GM19025 (cell line): ENCODE results near the gene AFG1L.
A peak's percentile ranks its signal among the peaks of the same experiment; 100 is the strongest.
"Not testable (repeated sequence)": the region's sequence is repeated elsewhere in the genome, so short reads cannot be mapped to it uniquely, and the experiment has no call there.

Source experiments
- ATAC-seq: cut with Tn5 transposase; IDR thresholded peaks from one replicate; pipeline ENCODE4 v1.9.1; 2021; ENCODE audit warnings: mild to moderate bottlenecking, low read depth, moderate library complexity; ENCODE audit not compliant: unreplicated experiment

AFG1L gene

DNA sequence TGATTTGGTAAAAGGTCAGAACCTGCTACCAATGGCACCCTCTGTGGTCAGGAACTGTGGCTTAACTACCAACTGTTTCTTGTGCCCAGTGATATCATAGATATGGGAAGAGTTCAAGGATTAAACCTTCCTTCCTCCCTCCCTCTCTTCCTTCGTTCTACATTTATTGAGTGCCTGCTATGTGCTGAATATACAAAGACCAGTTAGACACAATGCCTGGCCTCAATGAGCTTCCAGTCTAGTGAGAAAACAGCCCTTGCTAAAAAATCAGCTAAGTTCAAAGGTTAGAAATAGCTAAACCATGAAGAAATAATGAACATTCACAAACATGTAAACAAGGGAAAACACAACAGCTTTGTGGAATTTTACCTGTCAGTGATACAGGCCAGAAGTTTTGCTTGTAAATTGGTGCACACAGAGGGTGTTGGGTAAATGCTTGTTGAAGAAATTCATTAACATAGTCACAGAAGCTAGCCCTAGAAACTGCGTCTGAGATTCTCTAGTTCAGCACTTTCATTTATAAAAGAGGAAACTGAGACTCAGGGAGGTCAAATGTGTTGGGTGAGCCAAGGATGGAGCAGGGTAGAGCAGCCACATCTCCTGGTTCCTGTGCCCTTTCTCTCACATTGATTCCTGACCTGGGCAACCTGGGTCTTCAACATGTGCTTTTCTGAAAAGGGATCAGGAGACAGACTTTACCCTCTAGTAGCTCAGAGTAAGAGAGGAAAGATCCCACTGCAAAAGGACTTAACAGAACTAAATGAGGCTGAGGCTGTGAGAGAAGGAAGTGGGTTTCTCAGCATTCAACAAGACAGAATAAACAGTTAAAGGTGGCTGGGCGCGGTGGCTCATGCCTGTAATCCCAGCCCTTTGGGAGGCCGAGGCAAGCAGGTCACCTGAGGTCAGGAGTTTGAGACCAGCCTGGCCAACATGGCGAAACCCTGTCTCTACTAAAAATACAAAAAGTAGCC, 251.5 kb downstream of the AFG1L start:
- ATAC-seq, result no peak

- no peak for ATAC-seq
Observed at GRCh38 chr6:108549241-108549640, 254.4 kb downstream of the AFG1L start.

DNA sequence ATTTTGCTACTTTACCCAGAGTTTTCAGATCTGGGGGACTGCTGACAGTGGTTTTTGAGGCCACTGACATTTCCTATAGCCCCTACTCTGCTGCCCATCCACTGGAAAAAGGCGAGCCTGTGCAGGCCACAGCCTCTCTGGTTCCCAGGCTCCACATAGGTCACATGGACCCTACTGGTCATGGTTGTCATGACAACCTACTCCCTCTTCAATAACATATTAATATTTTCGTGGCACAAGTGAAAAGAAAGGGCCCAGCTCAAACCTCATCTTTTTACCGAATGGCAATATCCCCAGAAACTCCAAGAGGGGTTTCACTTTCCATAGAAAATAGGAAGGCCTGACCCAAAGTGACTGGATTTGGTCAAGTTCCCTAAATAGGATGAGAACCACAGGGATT, 254.9 kb downstream of the AFG1L start:
- ATAC-seq, result no peak

DNA sequence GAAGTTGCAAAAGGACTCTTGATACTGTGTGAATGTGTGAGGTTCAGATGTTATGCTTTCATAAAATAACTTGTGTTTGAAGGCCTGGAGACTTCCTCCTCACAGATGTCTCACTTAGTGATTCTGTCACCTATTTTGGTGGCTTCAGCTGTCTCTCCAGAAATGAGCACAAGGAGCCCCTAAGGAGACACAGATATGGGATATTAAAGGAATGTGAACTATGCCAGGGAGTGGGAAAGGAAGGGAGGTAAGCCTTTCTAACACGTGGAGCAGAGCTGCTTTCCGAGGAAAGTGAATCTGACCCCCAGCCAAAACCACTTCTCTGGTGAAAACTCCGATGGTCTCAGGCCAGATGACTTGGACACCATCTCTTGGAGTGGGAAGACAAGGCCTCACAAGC, 255.4 kb downstream of the AFG1L start:
- ATAC-seq, result no peak

DNA sequence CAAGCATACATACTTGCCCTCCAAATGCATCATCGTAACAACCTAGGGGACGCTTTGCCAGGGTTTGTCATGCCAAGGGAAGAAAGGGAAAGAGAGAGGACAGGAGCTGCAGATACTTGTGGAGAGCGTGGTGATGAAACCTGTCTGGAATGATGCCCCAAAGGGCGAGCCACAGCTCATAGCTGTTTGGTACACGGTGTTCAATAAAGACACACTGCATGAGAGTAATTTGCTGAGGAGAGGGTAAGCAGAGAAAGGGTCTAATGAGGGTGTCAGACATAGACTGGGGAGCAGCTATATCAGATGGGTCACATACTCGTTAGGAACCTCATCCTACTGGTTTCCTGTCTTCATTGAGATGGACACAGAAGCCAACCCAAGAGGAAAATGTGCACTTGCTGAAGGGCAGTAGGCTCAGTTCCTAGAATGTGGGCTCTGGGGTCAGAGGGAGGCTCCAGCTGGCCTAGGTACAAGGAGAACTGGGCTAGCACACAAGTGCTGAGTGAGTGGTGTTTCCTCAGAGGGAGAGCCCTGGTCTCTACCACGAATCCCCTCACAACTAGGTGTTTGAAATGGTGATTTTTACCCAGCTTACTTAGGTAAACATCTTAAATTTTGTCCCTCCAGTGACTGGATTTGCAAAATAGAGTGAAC, 260.7 kb downstream of the AFG1L start:
- ATAC-seq, result no peak

DNA sequence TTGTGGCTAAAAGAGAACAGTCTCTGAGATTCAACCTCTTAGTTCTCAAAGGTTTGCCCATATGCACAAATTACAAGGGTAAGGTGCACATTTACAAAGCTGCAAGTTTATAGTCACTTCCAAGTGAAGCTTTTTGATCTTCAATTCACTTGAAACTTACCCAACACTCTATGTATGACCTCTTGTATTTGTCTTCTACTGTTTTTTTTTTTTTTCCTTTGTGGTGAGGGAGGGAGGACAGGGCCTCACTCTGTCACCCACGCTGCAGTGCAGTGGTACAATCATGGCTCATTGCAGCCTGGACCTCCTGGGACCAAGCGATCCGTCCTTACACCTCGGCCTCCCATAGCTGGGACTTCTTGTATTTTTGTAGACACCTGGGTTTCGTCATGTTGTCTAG, 261.4 kb downstream of the AFG1L start:
- no peak for ATAC-seq

- no peak for ATAC-seq
Observed at GRCh38 chr6:108556866-108557493, 262.1 kb downstream of the AFG1L start.

DNA sequence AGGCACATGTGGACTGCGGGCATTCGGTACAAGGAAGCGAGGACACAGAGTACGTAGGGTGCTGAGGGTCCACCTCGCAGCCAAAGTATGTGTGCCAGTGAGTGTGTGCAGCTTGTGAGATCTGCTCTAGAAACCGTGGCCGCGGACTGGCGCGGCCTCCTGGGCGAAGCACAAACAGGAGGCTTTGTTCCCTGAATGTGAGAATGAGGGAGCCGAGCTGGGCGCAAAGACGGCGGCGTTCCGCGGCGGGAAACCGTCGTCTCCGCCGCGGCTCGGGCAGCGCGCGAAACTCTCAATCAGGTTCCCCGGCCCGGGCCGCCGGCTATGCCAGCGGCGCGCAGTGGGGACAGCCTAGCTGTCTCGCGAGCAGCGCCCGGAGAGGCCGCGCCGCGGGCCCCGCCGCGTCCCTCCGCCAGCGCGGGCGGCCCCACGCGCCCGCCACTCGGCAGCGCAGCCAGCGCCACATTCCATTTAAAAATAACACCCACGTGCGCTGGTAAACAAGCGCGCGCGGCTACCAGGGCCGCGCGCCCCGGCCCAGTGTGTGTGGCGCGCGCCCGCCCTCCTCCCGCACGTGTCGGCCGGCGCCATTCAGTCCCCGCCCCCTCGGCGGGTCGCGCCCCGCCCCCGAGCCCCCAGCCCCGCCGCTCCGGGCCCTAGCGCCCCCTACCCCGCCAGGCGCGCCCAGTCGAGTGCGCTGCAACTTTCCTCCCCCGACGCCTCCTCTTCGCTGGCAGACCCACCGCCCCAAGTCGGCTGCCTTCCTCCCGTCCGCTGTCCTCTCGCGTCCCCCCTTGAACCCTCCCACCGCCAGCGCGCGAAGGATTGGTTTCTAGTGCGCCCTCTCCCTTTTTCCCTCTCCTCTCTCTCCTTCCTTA, 262.9 kb downstream of the AFG1L start:
- no peak for ATAC-seq

- ATAC-seq, result peak; percentile 49
Observed at GRCh38 chr6:108558372-108559096, 263.7 kb downstream of the AFG1L start.

GRCh38 chr6:108559097-108559883, 264.4 kb downstream of the AFG1L start:
- ATAC-seq, result peak; percentile 60

DNA sequence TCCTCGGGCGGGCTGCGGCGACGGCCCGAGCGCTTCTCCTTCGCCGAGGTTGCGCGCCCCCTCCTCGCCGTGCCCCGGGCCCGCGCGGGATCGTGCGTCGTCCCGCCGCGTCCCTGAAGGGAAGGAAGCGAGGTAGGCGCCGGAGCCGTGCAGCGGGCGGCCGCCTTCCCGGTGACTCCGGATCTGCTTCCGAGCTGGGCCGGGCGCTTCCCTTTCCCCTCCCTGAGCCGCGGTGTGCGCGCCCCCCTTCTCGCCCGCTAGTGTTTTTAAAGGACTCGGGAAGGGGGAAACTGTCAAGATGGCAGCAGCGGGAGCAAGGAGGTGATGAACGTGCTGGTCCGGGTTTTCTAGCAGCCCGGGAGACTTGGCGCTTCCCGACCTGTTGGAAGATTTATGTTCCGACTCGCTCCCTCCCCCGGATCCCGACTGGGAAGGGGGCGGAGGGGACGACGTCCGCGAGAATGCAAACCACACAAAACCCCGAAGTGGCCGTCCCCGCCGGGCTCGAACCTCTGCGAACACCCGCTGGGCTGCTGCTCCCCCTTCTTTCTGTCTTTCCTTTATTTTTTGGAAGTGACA, 265.1 kb downstream of the AFG1L start:
- peak; percentile 11 for ATAC-seq

- no peak for ATAC-seq
Observed at GRCh38 chr6:108560463-108561308, 265.8 kb downstream of the AFG1L start, which contains the start of gene FOXO3. Gene FOXO3 (plus strand): TSS chr6:108560917. CDS start chr6:108561209, 292 bp downstream.

GRCh38 chr6:108561309-108561647, 266.4 kb downstream of the AFG1L start:
- ATAC-seq, result not testable (repeated sequence)

GRCh38 chr6:108561742-108562502, 267.1 kb downstream of the AFG1L start:
- no peak for ATAC-seq

- ATAC-seq, result no peak
Observed at GRCh38 chr6:108562503-108562993, 267.7 kb downstream of the AFG1L start.

GRCh38 chr6:108563292-108563691, 268.4 kb downstream of the AFG1L start:
- ATAC-seq, result no peak

DNA sequence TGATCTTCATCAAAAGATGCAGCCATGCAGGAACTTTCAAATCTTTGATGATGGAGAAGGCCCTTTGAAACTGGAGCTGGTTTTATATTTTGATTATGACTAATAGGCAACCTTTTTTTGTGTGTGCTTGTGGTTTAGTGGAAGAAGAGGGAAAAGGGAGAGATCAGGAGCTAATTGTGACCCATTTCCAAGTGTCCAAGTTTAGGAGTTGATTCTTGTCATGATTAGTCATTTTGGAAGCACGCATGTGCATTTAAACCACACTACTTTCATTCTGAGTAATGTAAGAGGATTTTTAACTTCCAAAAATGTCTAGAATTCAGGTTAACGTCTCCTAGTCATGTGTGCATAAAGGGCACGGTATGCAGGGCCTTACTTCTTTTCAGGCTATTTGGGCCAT, 269.3 kb downstream of the AFG1L start:
- ATAC-seq, result no peak
